HG03064 (cell line): Measurements from ENCODE around the gene AMOTL2.

ENCODE experiments used
- ATAC-seq: cut with Tn5 transposase; IDR thresholded peaks from one replicate; pipeline ENCODE4 v1.9.1; 2021; ENCODE audit warnings: low read depth; ENCODE audit not compliant: unreplicated experiment

The AMOTL2 gene

DNA sequence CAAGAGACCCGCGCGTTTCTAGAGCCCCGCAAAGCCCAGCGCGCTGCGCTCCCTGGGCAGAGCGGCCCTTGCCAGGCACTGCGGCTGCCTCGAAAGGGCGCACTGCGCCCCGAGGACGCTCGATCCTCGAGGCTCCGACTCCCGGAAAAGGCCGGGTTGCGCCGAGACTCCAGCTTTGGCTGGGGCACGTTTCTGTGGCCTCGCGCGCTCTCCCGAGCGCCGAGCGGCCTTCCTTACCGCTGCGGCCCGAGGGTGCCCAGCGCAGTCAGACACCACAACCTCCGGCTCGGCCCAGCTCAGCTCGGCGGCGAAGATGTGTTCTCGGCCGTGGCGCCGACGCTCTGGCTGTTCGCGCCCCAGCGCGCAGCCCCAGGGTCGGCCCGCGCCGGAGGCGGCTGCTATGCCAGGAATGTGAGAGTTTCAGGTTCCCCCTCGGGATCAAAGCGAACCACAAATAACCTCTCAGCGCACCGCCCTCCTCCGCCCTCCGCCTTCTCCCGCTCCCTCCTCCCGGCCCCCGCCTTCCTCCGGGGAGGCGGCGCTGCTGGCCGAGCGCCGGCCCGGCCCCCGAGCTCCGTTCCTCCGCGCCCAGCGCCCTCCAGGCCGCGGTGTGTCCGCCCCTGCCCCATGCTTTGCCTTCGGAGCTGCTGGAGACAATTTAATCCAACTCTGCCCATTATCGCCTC is at the start of gene AMOTL2:
Gene AMOTL2, minus strand, starts transcription at position 343 of the 686 bp plus-strand sequence. CDS start 3,014 bp downstream, outside the sequence.
- ATAC-seq, result no peak

DNA sequence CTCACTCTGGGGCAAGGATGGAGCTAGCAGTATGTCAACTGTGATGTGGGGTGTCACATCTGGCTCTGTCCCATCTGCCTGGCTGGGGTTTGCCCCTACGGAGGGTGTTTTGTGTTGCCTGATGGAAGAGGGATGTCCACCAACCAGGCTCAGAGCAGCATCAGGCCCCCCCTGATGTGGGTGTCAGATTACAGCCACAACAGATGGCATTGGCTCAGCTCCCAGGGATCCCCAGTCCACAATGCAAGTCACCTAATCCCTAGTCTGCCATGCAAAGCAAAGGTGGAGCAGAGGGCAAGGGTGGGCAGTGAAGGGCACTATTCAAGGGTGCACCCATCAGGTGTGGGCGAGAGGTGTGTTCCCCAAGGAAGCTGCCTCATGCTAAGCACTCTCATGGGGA is 48.9 kb upstream of the AMOTL2 start:
- no peak for ATAC-seq

DNA sequence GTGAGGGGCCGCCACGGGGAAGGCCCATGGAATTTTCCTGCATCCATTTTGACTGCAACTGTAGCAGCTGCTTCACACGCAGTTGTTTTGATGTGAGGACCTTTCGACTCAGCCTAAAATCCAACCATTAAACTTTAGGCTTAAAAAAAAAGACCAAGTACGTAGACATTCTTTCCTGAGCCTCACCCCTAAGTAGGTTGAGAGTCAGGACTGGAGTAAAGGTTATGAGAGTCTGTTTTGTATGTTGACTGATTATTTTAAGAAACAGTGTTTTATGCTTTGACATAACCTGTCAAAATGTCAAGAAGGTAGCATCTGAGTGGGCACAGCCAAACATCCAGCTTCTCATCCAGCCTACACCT is 45.7 kb upstream of the AMOTL2 start:
- no peak for ATAC-seq

DNA sequence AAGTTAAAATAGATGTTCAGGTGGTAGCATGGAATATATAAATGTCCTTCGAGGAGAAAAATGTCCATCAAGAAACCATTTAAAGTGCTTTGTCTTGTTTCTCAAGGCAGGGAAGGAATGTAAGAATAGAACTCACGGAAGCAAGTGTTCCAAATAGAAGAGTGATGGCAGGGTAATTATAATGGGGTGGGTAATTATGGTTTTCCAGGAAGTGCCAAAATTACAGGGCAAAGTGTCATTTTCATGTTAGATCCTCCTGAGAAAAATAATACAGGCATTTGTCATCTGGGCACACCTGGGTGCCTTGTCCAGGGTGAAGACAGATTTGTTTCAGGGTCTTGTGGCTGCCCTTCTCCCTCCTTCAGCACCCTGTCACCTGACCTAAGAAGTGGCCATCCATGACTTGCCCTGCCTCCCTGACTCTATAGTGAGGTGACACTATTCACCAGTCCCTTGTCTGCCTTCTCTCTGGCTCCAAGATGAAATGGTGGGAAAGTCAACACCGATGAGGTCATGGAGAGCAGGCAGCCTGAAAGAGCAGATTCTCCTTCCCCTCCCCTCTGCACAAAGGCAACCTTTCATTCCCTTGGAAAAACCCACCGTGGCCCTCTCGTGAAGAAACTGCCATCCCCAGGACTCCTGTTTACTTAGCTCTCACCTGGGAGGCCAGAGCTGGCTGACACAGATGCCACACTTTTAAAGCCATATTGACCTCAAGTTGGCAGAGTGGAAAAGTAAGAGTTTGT is 45.1 kb upstream of the AMOTL2 start:
- ATAC-seq, result no peak

DNA sequence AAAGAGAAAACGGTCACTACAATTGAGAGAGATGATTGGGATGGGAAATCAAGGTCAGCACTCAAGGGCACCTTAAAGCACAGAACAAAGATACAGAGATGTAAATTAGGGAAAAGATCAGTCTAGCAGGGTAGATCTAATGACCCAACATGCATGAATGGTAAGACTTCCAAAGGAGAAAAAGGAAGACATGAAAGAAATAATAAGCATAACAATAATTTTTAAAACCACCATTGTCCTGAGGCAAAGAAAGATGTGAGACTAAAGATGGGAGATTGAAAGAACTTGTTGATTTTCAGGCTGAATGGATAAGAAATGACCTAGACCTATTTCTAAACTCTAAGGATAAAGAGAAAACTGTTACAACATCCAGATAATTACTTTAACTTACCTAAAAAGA is 34.8 kb upstream of the AMOTL2 start:
- ATAC-seq, result no peak

DNA sequence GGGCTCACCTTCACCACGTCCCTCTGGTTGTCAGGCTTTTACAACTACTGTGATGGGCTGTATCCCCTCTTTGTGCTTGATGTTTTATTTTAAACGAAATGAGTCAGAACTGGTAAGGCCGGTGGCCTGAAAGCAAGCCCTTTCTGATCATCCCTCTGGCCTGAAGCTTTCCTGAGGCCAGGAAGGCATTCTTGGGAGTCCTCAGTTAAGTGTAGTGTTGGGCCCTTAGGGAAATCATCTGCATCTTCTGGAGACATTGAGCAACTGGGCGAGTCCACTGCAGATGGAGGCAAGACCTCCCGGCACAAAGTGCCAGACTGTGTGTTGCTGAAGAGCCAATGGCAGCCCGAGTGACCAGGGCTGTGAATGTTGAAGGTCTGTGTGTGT is 33.0 kb upstream of the AMOTL2 start:
- no peak for ATAC-seq

DNA sequence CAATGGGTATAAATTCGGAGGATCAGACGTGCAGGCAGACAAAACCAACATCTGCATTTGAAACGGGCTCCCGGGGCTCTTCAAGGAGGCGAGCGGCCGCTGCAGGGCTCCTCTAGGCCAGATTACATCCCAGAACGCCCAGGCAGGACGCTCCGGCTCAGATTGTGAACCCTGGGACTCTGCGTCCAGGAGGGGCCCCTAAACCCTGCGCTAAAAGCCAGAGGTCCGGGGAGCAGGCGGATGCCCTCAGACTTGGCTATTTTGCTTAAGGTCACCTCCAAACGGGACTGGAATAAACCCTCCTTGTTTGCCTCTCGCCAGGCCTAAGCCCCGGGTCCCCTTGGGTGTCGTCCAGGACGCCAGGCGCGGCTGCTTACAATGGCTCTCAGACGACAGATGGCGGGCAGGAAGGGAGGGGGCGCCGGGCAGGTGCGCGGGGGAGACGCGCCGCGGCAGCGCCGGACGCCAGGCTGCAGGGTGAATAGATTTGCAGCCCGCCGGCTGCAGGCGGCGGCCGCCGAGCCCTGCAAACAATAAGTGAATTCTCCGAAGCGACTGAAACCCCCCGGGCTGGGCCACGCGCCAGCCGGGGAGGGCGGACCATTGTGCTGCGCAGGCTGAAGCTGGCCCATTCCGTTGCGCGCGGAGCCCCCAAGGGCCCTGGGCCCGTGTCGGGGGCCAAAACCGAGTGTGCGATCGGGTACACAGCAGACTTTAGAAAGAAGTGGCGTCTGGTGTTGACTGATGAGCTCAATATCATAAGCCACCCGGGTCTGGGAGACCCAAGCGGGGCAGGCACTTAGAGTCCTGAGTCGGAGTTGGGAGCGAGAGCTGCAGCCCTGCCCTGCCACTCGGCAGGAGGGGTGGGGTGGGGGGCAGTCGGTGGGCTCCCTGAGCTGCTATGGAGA is 32.3 kb upstream of the AMOTL2 start:
- no peak for ATAC-seq

DNA sequence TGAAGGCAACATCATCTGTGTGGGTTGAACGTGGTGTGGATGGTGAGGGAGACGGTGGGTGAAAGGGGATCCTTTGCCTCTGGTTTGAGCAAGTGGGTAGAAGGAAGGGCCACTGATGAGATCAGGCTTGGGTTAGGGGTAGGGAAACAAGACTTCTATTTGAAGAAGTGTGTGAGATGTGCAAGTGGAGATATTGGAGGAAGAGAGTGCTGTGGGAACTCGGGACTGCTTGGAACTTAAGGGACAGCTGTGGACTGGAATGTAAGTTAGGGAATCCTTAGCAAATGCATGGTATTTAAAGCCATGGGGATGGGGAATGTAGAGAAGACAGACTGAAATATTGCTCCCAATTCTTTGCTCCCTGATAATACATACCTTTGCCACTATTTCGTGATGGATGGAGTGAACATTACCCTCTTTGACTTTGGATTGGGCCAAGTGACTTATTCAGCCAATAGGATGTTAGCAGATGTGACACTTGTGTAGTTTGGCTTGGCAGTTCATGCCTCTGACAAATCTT is 30.2 kb upstream of the AMOTL2 start:
- ATAC-seq, result no peak

DNA sequence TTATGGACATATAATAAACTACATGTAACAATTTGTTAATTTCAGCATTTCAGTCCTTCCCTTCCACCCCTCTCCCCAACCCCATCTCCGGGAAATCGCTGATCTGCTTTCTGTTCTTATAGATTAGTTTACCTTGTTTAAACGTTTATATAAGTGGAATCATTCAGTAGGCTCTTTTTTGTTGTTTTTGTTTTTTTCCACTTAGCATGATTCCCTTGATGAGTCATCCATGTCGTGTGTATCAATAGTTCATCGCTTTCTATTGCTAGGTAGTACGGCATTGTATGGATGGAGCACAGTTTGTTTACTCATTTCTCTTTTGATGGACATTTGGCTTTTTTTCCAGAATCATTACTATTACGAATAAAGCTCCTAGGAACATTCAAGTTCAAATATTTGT is 23.5 kb upstream of the AMOTL2 start:
- ATAC-seq, result no peak

DNA sequence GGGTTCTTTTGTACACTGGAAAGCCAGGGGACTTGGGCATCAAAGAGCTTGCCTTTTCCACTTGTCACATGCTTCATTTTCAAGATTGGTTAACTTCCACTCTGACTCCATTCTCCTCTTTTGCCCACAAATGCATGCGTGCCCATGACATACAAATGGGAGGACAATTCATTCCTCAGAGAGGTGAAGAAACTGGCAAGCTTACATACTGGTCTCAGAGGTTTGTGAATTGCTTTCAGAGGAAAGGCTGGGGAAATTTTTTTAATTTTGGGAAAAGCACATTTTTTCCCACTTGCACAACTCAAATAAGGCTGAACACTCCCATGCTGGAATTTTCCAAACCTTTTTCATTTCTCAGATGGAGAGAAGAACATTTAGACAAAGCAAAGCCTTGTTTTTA is 20.9 kb upstream of the AMOTL2 start:
- no peak for ATAC-seq

DNA sequence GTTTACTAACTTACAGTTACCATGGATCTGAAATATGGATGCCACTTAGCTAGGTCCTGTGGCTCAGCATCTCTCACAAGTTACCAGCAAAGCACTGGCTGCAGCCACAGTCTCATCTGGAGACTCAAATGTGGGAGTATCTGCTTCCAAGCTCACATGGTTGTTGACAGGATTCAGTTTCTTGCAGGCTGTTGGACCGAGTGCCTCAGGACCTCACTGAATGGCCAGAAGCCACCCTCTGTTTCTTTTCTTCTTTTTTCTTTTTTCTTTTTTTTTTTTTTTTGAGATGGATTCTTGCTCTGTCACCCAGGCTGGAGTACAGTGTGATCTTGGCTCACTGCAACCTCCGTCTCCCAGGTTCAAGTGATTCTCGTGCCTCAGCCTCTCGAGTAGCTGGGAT is 20.1 kb upstream of the AMOTL2 start:
- no peak for ATAC-seq

DNA sequence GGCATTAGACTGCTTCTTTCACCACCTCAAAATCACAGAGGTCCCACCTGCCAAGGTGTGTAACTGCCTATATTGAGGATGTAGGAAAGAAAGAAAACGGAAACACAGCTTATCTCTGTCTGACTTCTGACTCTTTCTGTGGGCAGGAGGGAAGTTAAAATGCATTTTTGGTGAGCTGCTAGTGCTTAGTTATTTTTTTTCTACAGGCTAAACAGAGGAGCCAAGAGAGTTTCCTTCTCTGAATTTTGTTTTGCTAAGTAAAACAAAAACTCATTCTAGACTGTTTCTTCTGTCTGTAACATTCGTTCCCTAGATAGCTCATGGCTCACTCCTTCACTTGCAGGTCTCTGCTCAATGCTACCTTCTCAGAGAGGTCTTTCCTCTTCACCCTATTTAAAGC is 18.8 kb upstream of the AMOTL2 start:
- no peak for ATAC-seq

DNA sequence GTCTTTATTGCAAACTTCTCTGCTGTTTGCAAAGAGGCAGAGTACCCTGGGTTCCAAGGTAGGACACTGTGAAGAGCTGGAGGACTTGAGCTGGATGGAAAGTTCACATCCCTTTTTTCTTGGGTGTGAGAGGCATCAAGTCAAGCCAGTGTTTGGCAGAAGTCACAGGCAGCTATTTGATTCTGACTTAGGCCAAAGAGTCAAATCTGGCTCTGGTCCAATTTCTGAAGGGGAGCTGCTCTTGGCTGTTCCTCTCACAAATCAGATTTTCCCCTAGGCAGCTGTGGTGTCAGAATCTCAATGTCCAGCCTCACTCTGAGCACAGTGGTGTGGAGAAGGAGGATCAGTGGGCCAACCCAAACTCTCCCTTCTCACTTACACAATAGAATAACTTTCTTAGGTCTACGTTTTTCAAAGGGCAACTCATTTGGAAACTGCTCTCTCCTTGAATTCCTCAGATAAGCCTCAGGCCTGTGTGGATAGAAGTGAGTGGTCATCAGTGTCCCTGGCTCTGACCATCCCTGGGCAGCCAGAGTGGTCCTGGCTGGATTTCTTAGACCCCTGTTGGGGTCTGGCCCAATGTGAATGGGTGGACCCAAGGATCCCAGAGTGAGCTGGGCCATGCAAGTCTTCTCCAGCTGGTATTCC is 18.2 kb upstream of the AMOTL2 start:
- ATAC-seq, result no peak

DNA sequence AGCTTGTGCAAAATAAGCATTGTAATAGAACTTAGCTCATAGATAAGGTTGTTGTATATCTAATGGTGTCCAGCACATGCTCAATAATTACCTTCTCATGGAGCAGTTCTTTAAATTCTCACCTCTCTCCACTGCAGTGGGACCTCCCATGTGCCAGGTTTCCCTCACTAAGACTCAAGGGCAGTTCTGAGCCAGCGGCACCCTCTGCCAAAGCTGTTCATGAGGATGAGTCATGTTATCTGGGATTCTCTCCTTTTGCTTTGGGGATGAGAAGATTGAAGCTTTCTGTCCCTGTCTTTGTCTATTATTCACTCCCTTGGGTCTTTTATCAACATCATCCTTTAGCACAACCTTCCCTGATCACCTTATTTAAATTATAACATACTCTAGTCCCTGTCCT is 15.6 kb upstream of the AMOTL2 start:
- ATAC-seq, result no peak

DNA sequence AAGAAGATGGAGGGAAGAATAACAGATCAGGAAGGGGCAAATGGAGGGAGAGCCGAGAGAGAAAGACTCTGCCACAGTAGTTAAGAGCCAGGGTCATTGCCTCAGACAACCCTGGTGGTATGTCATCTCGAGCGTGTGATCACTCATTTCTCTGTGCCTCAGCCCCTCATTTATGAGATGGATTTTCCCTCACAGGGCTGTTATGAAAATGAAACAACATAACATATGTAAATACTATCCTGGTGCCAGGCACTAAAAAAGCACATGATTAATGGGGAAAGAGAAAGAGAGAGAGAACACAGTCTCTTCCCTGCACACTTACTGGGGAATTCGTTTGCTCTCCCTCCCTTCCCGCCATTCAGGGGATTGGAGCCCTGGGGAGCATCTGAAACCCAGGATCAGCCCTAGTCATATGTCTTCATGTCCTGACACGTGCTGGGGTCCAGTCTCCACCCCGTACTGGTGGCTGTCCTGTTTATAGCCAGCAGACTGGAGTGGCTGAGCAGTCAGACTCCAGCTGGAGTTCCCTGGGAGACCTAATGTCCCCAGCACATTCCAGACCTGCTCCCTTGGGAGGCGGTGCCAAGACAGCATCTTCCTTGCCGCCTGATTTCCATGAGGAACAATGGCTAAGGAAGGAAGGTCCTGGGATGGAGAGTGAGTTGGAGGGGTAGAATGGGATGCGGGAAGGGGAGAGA is 14.7 kb upstream of the AMOTL2 start:
- no peak for ATAC-seq

DNA sequence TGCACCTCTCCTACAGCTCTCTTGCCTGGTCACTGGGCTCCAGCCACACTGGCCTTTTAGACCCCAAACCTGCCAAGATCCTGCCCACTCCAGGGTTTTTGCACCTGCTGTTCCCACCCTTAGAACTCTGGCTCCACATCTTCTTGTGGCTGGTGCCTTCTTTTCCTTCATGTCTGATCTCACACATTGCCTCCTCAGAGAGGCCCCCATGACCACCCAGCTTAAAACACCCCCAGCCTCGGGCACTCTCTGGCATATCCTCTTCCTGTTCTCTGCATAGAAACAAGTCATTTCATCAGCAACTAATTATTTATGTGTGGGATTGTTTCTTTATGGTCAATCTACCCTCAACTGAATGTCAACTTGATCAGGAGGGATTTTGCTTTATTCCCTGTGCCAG is 14.0 kb upstream of the AMOTL2 start:
- no peak for ATAC-seq

DNA sequence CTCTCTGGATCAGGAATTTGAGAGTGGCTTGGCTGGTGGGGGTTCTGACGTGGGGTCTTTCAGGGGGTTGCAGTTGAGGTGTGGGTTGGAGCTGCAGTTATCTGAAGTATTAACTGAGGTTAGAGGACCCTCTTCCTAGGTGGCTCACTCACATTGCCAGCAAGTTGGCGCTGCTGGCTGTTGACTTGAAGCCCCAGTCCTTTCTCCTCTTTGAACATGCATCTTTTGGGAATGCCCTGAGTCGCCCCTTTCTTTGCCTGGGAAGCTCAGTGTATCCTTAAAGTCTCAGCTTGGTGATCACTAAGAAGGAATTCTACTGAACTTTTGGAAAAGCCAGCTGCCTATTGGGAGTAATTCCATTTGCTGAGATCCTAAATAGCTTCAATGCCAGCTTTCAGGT is 13.0 kb upstream of the AMOTL2 start:
- ATAC-seq, result no peak

DNA sequence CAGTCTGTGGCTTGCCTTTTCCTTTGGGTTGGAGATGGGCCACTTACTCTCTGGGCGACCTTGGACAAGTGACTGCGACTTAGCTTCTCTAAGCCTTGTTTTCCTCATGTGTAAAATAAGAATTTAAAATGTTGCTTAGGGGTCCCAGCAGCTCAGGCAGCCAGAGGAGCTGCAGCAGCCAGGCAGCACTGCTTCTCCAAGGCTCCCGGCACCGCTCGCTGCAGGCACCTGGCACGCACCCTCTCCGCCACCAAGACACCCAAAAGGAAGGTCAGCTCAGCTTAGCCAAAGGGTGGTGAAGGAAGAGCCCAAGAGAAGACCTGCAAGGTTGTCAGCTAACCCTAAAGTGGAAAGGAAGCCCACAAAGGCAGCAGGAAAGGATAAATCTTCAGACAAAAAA is 10.7 kb upstream of the AMOTL2 start:
- ATAC-seq, result no peak

DNA sequence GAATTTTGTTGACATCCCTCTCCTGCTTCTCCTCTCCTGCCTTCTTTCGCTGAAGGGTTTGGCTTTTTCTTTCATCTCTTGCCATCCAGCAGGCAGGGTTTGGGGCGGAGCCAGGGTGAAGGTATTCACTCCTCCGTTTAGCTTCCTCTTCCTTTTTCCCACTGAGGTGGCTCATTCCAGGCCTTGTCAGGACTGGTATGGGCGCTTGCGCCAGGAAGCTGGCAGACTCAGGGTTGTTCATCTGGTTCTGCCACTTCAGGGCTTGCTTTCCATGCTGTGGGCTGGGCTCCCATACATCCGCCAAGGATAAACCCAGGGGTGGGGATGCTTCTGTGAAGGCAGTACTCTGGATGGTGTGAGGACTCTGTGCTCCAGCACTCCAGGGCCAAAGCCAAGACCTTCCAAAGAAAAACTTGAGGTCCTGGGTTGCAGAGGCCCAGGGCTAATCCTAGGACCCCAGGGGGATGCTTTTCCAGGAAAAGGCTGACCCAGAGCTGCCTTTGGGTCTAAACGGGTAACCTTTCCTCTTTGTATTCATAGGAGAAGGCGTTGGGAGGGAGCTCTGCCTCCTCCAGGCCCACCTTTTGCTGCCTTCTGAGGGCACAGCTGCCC is 7.7 kb upstream of the AMOTL2 start:
- ATAC-seq, result no peak

DNA sequence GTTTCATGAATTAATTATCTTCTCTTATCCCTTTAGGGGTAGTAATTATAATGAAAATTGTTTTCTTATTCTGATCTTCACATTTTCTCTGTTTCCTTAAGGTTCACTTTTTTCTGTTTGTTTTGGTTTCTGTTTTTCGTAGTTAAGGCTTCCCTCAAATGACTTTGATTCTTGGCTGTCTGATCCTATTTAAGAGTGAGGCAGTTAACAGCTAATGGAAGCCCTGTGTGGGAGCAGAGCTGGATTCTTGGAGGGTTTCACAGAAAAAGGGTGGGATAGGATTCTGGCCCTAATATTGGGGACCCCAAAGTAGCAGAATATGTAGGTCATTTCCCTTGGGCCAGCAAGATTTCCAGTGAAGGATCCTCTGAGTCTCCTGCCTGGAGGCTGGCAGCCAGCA is 6.8 kb upstream of the AMOTL2 start:
- no peak for ATAC-seq
